Gastroesophageal sphincter (tissue), 4 donors: ENCODE measurements around the gene PAXX. TPM values are rescaled to one million over a fixed set of nuclear protein-coding genes. Genes with fewer than 3 reads are reported as not detected.

Experiments used
- ATAC-seq: fragments of 150-250 bp; one replicate; pipeline ENCODE4 v1.9.1; 2016; ENCODE audit warnings: mild to moderate bottlenecking, moderate library complexity
- H3K27ac ChIP-seq, 4 donors: fragments of 200-600 bp; sonication (generic) in 3 of 4; 1 replicate in 3 of 4; 2 replicates in 1 of 4; pipeline ENCODE4 v1.5.1; 2016 to 2019
- H3K27me3 ChIP-seq: fragments of 200-600 bp; sonication (generic); one replicate; pipeline ENCODE4 v1.5.1; 2019
- H3K36me3 ChIP-seq, 2 donors: fragments of 200-600 bp; sonication (generic); one replicate each; pipeline ENCODE4 v1.5.1; 2019; ENCODE audit warnings: control low read depth in 1 of 2
- H3K4me1 ChIP-seq, 3 donors: fragments of 200-600 bp; sonication (generic); 1 replicate in 2 of 3; 2 replicates in 1 of 3; pipeline ENCODE4 v1.5.1; 2016 to 2019; ENCODE audit warnings: control low read depth in 2 of 3
- H3K4me3 ChIP-seq, 2 donors: fragments of 200-600 bp; sonication (generic); one replicate each; pipeline ENCODE4 v1.5.1; 2019; ENCODE audit warnings: mild to moderate bottlenecking in 1 of 2, moderate library complexity in 1 of 2
- H3K9me3 ChIP-seq, 3 donors: fragments of 200-600 bp; sonication (generic); one replicate each; pipeline ENCODE4 v1.5.1; 2017 to 2019; ENCODE audit warnings: control low read depth in 2 of 3
- EP300 ChIP-seq: sonication (generic); formaldehyde crosslinking; IDR thresholded peaks from one replicate; pipeline ENCODE4 v1.6.1; 2017; ENCODE audit warnings: antibody characterized with exemption, mild to moderate bottlenecking
- POLR2A ChIP-seq, 2 donors: fragments of 450-650 bp; IDR thresholded peaks; one replicate each; pipeline ENCODE4 v1.6.1; 2017; ENCODE audit warnings: antibody characterized with exemption in 2 of 2, mild to moderate bottlenecking in 2 of 2, moderate library complexity in 1 of 2
- POLR2AphosphoS5 ChIP-seq: sonication (generic); formaldehyde crosslinking; IDR thresholded peaks from one replicate; pipeline ENCODE4 v1.6.1; 2017; ENCODE audit warnings: antibody characterized with exemption
- WGBS, 2 donors: methylation state at CpG; one replicate each; pipeline ENCODE4 v1.1.5; 2018; ENCODE audit warnings: low coverage in 1 of 2; 5-methylcytosine and 5-hydroxymethylcytosine counted together
- total RNA-seq, 4 donors: library from RNA; depleted of rRNA; stranded (reverse); fragments of >200 nt; gene quantifications; one replicate each; pipeline ENCODE4 v1.1.0, GENCODE V29; 2016
- TF ChIP-seq, protein P1 (sequence below), 4 experiments: fragments of 200-600 bp in 2 of 4; fragments of 450-650 bp in 2 of 4; sonication (generic) in 1 of 4; IDR thresholded peaks; one replicate each; pipeline ENCODE4 v1.5.1; 2017 to 2019; ENCODE audit warnings: antibody characterized with exemption in 4 of 4, mild to moderate bottlenecking in 2 of 4, moderate library complexity in 2 of 4

PAXX gene
- total RNA-seq, 4 donors from 2014 or later = 24.2 to 42.6 (median 36.1) TPM

DNA sequence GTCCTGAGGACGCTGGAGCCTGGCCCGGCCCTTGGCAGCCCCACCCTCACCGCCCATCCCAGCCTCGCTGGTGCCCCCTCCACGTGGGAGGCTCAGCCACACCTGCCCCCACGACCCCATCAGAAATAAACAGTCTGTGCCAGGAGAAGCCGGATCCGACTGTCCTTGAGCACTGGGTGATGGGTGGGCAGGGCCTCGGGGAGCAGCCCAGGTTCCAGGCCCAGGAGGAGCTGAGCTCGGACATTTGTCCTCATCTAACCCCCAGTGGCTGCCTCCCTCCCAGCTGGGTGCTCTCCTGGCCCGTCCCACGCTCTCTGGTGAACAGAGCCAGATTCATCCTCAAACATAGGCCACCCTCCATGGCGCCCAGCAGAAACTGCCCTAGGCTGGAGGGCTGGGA, 19.5 kb upstream of the PAXX start:
- Histone ChIP-seq H3K27ac (no peak overlapping the region), H3K4me1 (peaks cover 0 to 27% (median 1%) of the 10 kb centered on the region in 3 donors), H3K27me3 (peaks cover 38% of the 10 kb centered on the region), H3K4me3 (no peak overlapping the region), H3K36me3 (no peaks in the 10 kb centered on the region), H3K9me3 (no peaks in the 10 kb centered on the region)
- no peak for ATAC-seq
- 39% methylated on average over 3 of the region's 13 CpGs; no CpG with 5 or more reads in 1 of the 2 donors for WGBS, 2 donors
- TF ChIP-seq POLR2AphosphoS5 (no peak), POLR2A (IDR thresholded peaks at IDR 0.05) (no peak), EP300 (no peak)
- TF ChIP-seq, protein P1, sequence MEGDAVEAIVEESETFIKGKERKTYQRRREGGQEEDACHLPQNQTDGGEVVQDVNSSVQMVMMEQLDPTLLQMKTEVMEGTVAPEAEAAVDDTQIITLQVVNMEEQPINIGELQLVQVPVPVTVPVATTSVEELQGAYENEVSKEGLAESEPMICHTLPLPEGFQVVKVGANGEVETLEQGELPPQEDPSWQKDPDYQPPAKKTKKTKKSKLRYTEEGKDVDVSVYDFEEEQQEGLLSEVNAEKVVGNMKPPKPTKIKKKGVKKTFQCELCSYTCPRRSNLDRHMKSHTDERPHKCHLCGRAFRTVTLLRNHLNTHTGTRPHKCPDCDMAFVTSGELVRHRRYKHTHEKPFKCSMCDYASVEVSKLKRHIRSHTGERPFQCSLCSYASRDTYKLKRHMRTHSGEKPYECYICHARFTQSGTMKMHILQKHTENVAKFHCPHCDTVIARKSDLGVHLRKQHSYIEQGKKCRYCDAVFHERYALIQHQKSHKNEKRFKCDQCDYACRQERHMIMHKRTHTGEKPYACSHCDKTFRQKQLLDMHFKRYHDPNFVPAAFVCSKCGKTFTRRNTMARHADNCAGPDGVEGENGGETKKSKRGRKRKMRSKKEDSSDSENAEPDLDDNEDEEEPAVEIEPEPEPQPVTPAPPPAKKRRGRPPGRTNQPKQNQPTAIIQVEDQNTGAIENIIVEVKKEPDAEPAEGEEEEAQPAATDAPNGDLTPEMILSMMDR (IDR thresholded peaks at IDR 0.05) = no peak

DNA sequence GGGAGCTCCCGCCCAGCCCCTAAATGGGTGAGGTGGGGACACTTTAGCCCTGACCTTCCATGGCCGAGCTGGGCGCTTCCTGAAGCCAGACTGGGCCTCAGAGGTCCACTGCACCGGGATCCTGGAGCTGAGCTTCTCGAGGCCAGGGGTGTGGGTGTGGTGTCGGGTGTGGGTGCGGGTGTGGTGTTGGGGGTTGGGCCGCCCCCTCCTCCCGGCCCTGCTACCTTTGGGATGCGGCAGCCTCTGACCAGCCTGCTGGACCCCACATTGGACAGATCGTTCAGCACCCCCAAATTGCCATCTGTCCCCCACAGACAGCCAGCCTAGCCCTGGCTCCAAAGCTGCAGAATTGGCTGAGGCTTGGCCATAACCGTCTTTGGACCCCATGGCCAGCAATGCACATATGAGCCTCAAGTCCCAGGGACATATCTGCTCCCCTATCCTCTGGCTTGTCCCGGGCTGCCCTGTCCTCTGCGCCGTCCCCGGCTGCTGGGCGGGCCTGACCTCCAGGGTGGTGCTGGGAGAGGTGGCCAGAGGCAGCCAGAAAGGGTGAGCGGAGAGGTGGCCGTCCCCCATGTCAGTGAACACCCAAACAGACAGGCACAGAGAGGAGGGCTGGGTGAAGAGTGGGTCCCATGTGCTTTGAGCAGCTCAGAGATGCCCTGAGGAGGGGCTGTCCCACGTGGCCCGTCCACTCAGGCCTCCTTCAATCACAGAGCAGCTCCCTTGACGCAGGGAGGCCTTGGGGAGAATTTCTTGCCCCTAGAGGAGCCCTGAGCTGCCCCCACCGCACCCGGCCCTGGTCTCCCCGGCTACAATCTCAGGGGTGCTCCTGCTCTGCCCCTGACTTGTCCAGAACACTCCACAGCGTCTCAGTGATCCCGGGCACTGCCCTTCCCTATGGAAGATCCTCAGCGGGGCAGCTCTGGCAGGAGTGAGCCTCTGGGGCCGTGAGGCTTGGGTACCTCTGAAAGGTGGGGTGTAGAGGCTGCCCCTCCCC, 18.3 kb upstream of the PAXX start:
- TF ChIP-seq, protein P1 (IDR thresholded peaks at IDR 0.05) = no peak
- TF ChIP-seq EP300 = no peak
- TF ChIP-seq POLR2AphosphoS5 = no peak
- TF ChIP-seq POLR2A (IDR thresholded peaks at IDR 0.05) = no peak
- H3K4me1 ChIP-seq = peaks cover 0 to 37% (median 7%) of the 10 kb centered on the region in 3 donors
- no peaks in the 10 kb centered on the region for H3K9me3 ChIP-seq
- no peak for ATAC-seq
- H3K36me3 ChIP-seq = no peaks in the 10 kb centered on the region
- no peak overlapping the region for H3K4me3 ChIP-seq
- peaks cover 34% of the 10 kb centered on the region for H3K27me3 ChIP-seq
- H3K27ac ChIP-seq = no peak overlapping the region
- WGBS, 2 donors = no CpG with 5 or more reads among the region's 29 CpGs

DNA sequence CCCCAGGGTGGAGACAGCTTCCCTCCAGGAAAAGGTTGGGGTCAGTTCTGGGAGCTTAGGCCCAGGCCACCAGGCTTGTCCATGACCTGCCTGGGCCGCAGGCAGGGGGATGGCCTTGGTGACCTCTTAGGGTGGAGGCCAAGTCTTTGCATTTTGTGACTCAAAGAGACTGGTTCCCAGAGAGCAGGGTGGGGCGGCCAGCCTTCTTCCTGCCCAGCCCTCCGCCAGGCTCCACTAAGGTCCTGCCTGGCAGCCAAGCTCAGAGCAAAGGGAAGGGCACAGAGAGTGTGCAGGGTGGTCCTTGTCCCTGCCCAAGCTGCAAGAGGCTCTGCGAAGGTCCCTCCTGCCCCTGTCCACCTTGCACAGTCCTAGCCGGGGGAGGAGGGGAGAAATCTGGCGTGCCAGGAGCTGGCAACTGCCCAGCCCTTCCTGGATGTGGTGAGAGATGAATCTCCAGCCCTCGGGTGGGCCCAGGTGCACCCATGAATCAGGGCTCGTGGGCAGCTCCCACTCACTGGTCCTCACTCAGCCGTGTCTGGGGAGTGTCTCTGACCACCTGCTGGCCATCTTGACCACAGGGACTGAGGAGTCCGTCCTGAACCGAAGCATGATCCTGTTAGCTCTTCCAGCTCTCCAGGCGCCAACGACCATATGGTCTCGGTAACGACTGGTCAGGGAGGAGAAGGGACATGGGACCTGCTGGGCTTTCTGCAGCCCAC, 17.2 kb upstream of the PAXX start:
- Histone ChIP-seq H3K9me3 (no peaks in the 10 kb centered on the region), H3K36me3 (no peaks in the 10 kb centered on the region), H3K4me1 (peaks cover 0 to 40% (median 7%) of the 10 kb centered on the region in 3 donors), H3K27ac (peak overlapping the region in 3 of 4 donors; percentile 11 to 45 (median 20)), H3K27me3 (peaks cover 29% of the 10 kb centered on the region), H3K4me3 (no peak overlapping the region)
- TF ChIP-seq EP300 = no peak
- no peak for TF ChIP-seq POLR2A (IDR thresholded peaks at IDR 0.05)
- TF ChIP-seq, protein P1 (IDR thresholded peaks at IDR 0.05) = no peak
- TF ChIP-seq POLR2AphosphoS5 = no peak
- WGBS, 2 donors = 62% methylated on average over 5 of the region's 15 CpGs; no CpG with 5 or more reads in 1 of the 2 donors
- no peak for ATAC-seq

DNA sequence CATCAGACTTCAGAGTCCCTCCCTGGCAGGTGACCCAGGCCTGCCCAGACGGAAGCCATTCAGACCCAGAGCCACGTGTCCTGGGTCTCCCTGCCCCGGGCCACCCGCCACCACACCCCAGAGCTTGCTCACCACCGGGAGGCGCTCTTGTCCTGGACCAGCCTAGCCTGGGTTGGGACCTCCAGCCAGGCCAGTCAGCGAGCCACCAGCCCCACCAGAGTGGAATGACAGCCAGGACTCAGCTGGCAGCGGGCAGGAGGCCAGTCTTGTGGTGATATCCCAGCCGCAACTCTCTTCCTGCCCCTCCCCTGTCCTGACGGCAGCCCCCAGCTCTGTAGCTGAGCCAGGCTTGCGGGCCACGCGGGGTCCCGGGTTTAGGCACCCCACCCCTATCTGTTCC, 16.6 kb upstream of the PAXX start:
- Histone ChIP-seq H3K4me1 (peaks cover 0 to 40% (median 7%) of the 10 kb centered on the region in 3 donors), H3K27ac (peak overlapping the region in 3 of 4 donors; percentile 11 to 45 (median 20)), H3K9me3 (no peaks in the 10 kb centered on the region), H3K36me3 (no peaks in the 10 kb centered on the region), H3K27me3 (peaks cover 22% of the 10 kb centered on the region), H3K4me3 (no peak overlapping the region)
- no CpG with 5 or more reads among the region's 14 CpGs for WGBS, 2 donors
- no peak for ATAC-seq
- no peak for TF ChIP-seq EP300
- no peak for TF ChIP-seq POLR2AphosphoS5
- TF ChIP-seq, protein P1 (IDR thresholded peaks at IDR 0.05) = no peak
- TF ChIP-seq POLR2A (IDR thresholded peaks at IDR 0.05) = no peak
